ENCODE measurements around the gene NKD1.

- no peak for TF ChIP-seq CTCF (IDR thresholded peaks at IDR 0.05)
- TF ChIP-seq POLR2A (IDR thresholded peaks at IDR 0.05) = no peak
- no peak for TF ChIP-seq EP300 (IDR thresholded peaks at IDR 0.05)
Measured at GRCh38 chr16:50603206-50604064, 55.2 kb downstream of the NKD1 start.
